IMR-90 (cell line): ENCODE data around the gene FLT4.

Experiments used
- BHLHE40 ChIP-seq: fragments of 150-350 bp; IDR thresholded peaks from 2 replicates; pipeline ENCODE4 v1.6.1; 2016; ENCODE audit warnings: mild to moderate bottlenecking, low read depth, low read length
- CEBPB ChIP-seq: IDR thresholded peaks from 2 replicates; pipeline ENCODE4 v1.6.1; 2012; ENCODE audit warnings: low read depth, low read length, improper control_type of control experiment
- POLR2A ChIP-seq: IDR thresholded peaks from 2 replicates; pipeline ENCODE4 v1.6.1; 2012; ENCODE audit warnings: mild to moderate bottlenecking, low read depth, low read length
- RAD21 ChIP-seq: IDR thresholded peaks from 2 replicates; pipeline ENCODE4 v1.6.1; 2012; ENCODE audit warnings: low read length, improper control_type of control experiment
- RFX5 ChIP-seq: IDR thresholded peaks from 2 replicates; pipeline ENCODE4 v1.8.0; 2012; ENCODE audit warnings: low read depth, mild to moderate bottlenecking, low read length, moderate library complexity
- SMC3 ChIP-seq: fragments of 150-350 bp; IDR thresholded peaks from 2 replicates; pipeline ENCODE4 v1.6.1; 2016; ENCODE audit warnings: low read depth, mild to moderate bottlenecking, antibody characterized with exemption, low read length, moderate library complexity
- TF ChIP-seq, protein P1 (sequence below): conservative IDR thresholded peaks from 2 replicates; pipeline ENCODE4 v1.5.1; 2012; ENCODE audit warnings: mild to moderate bottlenecking, low read depth, low read length, improper control_type of control experiment

DNA sequence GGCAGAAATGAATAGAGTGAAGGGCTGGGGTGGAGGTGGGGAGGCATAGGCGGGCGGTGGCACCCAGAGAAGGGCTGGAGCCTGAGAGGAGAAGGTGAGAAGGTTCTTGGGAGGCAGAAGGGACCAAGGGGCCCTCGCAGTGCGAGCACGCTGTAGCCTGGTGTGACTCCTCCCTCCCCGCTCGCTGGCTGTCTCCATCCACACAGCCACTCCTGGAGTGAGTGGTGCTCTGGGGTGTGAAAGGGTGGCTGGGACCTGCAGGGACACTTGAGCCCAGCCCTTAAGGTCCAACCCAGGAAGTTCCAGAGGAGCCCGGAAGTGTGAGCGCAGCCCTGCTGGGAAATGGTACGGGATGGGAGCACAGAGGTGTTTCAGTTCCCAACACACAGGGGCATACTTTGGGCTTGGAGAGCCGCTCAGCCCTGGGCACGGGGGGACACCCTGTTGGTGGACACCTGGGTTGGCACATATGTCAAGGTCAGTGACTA is 48.8 kb downstream of the FLT4 start:
- TF ChIP-seq, protein P1, sequence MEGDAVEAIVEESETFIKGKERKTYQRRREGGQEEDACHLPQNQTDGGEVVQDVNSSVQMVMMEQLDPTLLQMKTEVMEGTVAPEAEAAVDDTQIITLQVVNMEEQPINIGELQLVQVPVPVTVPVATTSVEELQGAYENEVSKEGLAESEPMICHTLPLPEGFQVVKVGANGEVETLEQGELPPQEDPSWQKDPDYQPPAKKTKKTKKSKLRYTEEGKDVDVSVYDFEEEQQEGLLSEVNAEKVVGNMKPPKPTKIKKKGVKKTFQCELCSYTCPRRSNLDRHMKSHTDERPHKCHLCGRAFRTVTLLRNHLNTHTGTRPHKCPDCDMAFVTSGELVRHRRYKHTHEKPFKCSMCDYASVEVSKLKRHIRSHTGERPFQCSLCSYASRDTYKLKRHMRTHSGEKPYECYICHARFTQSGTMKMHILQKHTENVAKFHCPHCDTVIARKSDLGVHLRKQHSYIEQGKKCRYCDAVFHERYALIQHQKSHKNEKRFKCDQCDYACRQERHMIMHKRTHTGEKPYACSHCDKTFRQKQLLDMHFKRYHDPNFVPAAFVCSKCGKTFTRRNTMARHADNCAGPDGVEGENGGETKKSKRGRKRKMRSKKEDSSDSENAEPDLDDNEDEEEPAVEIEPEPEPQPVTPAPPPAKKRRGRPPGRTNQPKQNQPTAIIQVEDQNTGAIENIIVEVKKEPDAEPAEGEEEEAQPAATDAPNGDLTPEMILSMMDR, result no peak
- TF ChIP-seq CEBPB, result no peak
- no peak for TF ChIP-seq SMC3
- no peak for TF ChIP-seq RAD21
- TF ChIP-seq POLR2A, result no peak
- TF ChIP-seq BHLHE40, result no peak
- TF ChIP-seq RFX5, result no peak
